ENCODE data around the gene ITGAX.
"Not testable (repeated sequence)": the region's sequence is repeated elsewhere in the genome, so short reads cannot be mapped to it uniquely, and the experiment has no call there.

ITGAX gene

DNA sequence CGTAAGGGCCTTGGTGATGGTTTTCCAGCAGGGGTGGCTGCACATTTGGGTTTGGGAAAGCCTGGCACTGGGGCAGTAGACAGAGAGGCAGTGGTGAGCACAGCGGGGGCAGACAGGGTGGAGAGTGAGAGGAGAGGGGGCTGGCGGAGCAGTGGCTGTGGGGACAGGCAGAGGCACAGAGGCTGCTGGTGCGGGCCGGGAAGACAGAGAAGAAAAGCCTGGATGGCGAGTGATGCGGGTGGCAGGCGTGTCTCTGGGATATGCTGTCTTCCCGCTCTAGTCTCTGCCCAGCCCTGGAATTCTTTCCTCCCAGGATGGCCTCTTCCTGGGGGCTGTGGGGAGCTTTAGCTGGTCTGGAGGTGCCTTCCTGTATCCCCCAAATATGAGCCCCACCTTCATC lies 55.1 kb downstream of the ITGAX start:
- DNase-seq (ENCODE audit: low read depth in 3 of 3): no peak

DNA sequence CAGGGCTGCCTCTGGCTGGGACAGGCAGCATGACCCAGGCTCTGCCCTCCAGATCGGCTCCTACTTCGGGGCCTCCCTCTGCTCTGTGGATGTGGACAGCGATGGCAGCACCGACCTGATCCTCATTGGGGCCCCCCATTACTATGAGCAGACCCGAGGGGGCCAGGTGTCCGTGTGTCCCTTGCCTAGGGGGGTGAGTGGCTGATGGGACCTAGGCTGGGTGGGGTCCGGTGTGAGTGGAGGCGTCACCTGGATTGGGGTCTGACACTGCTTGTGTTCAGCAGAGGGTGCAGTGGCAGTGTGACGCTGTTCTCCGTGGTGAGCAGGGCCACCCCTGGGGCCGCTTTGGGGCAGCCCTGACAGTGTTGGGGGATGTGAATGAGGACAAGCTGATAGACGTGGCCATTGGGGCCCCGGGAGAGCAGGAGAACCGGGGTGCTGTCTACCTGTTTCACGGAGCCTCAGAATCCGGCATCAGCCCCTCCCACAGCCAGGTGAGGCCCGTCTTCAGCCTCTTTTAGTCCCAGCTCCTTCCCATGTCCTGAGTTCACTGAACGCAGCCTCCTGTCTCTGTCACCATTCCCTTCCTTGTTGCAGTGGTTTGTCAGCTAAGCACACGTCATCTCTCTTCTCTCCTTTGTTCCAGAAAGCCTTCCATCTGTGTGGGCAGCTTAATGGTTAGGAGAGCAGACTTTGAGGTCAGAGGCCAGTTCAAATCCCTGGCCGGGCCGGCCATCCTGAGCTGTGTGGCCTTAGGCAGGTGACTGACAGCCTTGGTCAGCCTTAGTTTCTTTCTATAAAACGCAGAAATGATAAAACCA lies 56.3 kb downstream of the ITGAX start:
- no peak for DNase-seq (ENCODE audit: low read depth in 3 of 3)

DNA sequence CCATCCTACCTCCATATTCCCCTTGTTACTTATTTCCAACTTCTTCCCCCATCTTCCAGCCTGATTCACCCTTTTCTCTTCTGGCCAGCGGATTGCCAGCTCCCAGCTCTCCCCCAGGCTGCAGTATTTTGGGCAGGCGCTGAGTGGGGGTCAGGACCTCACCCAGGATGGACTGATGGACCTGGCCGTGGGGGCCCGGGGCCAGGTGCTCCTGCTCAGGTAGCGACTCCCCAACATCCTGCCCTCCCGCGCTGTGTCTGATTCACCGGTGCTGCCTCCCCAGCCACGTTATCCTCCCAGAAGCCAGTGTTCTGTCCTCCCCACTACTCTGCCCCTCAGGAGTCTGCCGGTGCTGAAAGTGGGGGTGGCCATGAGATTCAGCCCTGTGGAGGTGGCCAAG lies 57.8 kb downstream of the ITGAX start:
- no peak for DNase-seq (ENCODE audit: low read depth in 3 of 3)

DNA sequence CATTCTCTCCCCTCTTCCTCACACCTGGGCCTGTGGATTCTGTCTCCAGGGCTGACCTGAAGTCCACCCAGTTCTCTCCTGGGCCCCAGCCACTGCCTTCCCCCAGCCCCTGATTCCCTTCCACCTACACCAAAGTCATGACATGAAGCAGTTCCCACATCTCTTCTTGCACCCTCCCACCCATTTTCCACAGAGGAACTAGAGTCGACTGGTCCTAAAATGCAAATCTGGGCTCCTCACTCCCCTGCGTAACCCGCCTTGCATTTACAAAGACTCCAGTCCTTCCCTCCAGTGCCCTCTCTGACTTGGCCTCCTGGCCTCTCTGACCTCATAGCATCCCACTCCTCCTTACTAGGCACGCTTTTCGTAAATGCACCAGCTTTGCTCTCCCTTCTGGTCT lies 58.4 kb downstream of the ITGAX start:
- no peak for DNase-seq (ENCODE audit: low read depth in 3 of 3)

DNA sequence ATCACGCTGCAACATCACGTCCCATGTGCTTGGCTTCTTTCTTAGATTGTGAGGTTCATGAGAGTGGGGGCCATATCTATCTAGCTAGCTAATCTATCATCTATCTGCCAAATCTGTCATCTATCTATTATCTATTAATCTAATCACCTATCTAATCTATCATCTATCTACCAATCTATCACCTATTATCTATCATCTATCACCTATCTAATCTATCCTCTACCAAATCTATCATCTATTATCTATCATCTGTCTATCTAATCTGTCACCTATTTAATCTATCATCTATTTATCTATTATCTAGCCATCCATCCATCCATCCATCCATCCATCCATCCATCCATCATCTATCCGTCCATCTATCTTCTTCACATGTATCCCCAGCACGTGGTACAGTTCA lies 59.0 kb downstream of the ITGAX start:
- DNase-seq (ENCODE audit: low read depth in 3 of 3): no peak

DNA sequence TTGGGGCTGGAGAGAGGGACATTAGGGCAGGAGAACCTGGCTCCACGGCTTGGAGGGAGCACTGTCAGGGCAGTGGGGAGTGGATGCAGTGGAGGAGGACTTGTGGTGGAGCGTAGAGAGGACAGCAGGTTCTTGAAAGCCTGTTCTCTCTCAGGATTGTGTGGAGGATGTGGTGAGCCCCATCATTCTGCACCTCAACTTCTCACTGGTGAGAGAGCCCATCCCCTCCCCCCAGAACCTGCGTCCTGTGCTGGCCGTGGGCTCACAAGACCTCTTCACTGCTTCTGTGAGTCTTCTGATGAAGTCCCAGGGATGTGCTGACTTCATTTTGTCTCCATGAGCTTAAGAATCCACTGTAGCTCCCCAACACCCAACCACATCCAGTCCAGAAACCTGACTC lies 59.7 kb downstream of the ITGAX start:
- no peak for DNase-seq (ENCODE audit: low read depth in 3 of 3)

DNA sequence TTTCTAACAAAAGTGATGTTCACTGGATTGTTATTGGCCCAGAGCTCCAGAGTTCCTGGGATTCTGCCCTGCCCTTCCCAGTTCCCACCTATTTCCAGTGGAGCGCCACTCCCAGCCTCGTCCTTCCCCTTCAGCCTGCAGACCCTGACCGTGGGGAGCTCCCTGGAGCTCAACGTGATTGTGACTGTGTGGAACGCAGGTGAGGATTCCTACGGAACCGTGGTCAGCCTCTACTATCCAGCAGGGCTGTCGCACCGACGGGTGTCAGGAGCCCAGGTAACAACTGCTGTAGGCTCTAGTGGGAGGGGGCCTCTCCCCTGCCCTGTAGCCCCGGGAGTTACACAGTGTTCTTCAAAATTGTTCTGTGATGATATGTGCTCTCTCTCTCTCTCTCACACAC lies 61.4 kb downstream of the ITGAX start:
- DNase-seq (ENCODE audit: low read depth in 3 of 3): no peak

DNA sequence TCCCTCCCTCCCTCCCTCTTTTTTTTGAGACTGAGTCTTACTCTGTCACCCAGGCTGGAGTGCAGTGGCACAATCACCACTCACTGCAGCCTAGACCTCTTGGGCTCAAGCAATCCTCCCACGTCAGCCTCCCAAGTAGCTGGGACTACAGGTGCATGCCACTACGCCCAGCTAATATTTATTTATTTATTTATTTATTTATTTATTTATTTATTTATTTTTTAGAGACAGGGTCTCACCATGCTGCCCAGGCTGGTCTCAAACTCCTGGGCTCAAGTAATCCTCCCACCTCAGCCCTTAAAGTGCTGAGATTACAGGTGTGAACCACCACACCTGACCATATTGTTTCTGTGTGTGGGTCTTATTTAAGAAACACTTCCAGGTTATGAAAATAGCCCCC lies 62.1 kb downstream of the ITGAX start:
- not testable (repeated sequence) for DNase-seq (ENCODE audit: low read depth in 3 of 3)

DNA sequence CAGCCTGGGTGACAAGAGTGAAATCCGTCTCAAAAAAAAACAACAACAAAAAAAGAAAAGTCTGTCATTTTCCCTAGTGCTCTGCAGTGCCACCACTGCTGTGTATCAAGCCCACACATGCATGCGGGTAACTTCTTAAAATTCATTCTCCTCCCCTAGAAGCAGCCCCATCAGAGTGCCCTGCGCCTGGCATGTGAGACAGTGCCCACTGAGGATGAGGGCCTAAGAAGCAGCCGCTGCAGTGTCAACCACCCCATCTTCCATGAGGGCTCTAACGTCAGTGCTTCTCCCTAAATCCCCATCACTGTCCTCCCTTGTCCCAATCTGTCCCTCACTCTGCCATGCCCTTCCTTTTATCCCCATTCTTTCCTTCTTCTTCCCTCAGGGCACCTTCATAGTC lies 62.9 kb downstream of the ITGAX start:
- no peak for DNase-seq (ENCODE audit: low read depth in 3 of 3)

DNA sequence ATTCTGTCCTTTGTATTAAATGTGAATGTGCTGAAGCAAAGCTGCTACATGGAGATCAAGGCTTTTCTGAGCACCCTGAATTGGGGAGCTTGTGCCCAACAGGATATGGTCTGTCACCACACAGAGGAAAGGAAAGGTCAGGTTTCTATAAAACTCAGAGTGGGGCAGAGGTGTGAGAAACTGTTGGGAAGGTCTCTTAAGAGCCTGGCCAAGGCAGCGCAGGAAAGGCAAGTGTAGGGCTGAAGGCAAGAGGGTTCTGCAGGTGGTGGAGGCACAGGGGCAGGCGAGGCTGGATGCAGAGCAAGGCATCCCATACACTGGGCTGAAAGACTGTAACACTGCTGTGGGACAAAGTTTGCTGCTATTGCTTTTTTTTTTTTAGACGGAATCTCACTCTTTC lies 65.1 kb downstream of the ITGAX start:
- no peak for DNase-seq (ENCODE audit: low read depth in 3 of 3)

DNA sequence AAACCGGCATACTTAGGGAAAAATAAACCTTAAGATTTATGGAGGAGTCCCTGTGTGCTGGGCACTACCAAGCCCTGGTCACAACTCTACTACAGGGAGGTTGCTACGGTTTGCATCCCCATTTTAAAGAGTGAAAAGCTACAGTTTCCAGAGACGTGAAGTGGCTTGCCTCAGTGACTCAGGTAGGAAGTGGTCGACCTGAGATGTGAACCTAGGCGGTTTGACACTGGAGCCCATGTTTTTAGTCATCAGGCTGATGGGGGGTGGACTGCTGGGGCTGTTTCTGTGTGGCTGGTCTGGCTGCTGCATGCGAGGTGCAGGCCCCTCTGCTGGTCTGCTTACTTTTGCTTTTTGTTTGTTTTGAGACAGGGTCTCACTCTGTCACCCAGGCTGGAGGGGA lies 66.6 kb downstream of the ITGAX start:
- DNase-seq (ENCODE audit: low read depth in 3 of 3): peak; percentile 28 to 58 (median 56)

DNA sequence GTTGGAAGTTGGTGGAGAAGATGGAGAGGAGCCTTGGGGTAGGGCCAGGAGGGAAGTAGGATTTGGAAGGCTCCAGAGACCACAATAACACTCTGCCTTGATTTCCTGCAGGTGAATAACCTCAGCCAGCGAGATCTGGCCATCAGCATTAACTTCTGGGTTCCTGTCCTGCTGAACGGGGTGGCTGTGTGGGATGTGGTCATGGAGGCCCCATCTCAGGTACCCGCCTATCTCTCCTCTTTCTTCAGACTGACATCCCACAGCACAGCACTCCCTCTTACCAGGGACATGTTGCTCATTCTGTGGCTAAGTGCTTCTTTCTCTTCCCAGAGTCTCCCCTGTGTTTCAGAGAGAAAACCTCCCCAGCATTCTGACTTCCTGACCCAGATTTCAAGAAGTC lies 68.3 kb downstream of the ITGAX start:
- DNase-seq (ENCODE audit: low read depth in 3 of 3): no peak

DNA sequence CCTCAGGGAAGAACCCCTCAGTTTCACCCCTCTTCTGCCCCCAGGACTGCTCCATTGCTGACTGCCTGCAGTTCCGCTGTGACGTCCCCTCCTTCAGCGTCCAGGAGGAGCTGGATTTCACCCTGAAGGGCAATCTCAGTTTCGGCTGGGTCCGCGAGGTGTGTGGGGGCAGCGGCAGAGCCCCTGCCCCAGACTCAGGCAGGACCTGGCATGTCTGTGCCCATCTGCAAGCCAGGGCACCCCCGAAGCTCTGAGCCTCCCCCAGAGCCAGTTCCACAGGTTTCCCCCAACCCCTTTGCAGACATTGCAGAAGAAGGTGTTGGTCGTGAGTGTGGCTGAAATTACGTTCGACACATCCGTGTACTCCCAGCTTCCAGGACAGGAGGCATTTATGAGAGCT lies 68.8 kb downstream of the ITGAX start:
- no peak for DNase-seq (ENCODE audit: low read depth in 3 of 3)

DNA sequence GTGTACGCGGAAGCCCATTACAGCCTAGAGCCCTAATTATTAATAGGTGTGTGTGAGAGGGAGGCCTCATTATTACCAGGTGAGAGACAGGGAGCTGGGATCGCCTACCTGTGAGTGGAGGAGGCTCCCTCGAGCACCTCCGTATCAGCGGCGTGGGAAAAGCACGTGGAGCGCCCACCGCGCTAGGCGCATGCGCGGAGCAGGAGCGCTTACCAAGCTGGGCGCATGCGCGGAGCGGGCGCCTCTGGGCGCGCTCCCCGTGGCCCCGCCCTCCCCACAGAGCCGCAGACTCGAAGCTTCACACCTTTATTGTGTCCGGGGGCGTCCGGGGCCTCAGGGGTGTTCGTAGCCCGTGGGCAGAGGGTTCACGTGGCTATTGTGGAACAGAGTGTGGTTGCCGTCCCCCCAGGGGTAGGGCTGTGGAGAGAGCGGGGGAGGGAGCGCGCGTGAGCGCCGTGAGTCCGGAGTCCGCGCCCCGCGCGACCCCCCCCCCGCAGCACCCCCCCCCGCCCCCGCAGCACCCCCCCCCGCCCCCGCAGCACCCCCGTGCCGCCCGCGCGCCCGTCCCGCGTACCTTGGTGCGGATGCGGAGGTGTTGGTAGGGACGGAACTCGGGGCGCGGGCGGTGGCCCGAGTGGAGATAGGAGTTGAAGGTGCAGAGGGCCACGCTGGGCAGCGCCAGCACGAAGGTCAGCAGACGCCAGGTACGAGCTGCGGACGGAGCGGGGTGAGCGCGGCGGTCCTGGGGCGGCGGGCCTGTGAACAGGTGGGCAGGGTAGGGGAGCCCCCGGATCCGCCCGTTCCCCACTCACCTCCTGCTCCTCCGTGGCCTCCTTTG lies 72.7 kb downstream of the ITGAX start:
- DNase-seq (ENCODE audit: low read depth in 3 of 3): peak in 2 of 3 donors; percentile 48 to 56

DNA sequence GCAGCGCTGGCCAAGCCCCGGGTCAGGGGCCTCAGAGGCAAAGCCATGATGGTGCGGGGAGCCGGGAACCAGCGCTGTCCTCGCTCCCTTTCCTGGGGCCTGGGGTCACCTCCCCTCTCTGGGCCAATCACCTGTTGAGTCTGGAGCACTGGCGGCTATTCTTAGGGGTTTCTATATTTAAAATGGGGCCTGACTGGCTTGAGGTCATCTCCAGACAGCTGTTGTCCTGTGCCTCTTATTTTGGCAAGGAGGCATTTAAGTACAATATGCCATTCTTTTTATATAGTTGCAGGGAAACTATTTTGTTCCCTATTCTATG lies 73.3 kb downstream of the ITGAX start, which contains the start of gene COX6A2:
Gene COX6A2 (minus strand): TSS at position 82 of the 319 bp plus-strand sequence. CDS start 35 bp downstream, at position 47.
- DNase-seq (ENCODE audit: low read depth in 3 of 3): no peak

DNA sequence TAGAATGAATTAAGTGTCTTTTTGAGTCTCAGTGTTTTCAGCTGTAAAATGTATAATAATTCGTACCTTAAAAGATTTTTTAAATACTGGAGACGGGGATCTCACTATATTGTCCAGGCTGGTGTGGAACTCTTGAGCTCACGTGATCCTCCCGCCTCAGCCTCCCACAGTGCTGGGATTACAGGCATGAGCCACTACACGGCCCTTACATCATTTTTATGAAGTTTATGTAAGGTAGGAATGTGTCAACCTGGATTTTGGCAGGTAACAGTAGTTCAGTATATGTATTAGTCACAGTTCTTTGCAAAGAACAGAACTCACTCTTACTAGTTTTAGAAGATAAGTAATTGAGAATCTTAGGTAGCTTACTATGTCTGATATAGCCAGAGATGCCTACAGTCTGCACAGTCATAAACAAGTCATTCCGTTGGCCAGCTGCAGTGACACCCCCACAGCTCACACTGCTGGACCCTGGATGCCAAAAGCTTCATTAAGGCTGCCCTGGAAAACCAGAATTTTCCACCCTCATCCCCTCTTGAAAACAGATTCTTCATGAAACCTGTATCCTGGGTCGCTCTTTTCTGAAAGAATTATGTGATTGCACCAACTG lies 73.8 kb downstream of the ITGAX start:
- no peak for DNase-seq (ENCODE audit: low read depth in 3 of 3)

DNA sequence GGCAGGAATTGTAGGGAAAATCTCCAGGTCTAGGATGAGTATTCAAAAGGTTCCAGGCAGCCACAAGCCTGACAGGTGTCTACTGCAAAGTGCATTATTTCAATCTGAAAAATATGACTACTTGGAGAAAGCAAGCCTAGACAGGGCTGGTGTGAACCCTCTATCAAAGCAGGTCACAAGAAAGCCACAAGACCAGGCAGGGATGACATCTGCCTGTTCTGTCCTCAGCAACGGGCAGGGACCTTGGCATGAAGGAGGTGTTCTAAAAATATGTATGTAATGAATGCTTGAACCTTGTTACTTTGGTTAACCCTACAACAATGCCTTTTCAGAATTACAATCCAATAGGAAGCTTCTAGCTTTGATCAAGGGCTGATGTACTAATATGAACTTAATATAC lies 74.3 kb downstream of the ITGAX start:
- DNase-seq (ENCODE audit: low read depth in 3 of 3): no peak

DNA sequence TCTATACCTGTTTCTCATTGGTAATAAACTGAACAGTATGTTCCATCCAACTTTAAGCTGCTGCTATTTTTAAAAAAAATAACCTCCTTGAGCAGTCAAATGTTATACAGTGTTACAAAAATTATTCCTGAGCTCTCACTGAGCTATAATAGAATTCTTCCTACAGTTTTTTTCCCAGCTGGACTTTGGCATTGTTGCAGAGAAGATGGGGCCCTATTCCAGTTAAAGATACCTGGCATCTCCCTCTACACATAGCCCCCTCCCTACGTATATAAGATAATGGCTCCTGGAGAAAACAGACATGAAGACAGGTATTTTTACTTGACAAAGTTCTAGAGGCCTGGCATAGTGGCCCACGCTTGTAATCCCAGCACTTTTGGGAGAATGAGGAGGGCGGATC lies 74.8 kb downstream of the ITGAX start:
- DNase-seq (ENCODE audit: low read depth in 3 of 3): no peak

DNA sequence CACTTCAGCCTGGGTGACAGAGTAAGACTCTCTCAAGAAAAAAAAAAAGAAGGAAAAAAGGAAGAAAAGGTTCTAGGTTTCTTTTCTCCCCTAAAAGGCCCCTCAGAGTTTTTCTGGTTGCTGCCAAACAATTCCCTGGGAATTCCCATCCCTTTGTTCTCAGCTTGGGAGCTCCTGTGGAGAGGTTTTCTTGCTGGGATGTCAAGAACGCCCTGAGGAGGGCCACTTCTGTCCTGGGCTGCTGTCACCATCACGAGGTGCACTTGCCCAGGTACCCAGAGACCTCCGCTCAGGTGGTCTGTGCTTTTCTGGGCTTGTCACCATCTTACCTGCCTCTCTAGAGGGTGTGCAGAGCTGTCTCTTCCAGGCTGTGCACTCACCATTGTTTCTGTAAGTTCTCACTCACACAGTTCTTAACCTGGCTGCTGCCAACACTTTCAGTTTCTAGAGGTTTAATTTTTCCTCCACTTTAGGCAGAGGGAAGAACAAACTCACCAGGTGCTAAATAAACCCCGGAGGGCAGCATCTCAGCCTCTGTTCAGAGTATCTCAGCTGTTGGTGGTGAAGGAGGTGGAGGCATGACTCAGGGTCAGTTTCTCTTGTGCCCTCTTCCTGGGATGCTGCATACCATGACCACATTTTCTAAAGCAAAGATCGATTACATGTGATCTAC lies 75.5 kb downstream of the ITGAX start:
- no peak for DNase-seq (ENCODE audit: low read depth in 3 of 3)
